ENCODE data around the gene DIMT1.

The DIMT1 gene

DNA sequence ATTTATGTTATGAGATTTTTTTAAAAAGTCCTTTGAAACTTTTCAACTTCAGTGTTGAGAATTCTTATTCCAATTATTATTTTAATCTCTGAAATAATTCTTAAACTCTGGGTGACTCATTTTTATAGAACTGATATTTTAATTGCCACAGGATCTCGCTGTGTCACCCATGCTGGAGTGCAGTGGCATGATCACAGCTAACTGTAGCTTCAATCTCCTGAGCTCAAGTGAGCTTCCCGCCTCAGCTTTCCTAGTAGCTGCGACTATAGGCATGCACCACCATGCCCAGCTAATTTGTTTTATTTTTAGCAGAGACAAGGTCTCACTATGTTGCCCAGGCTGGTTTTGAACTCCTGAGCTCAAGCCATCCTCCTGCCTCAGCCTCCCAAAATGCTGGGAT, 41.0 kb downstream of the DIMT1 start:
- no peak for DNase-seq

DNA sequence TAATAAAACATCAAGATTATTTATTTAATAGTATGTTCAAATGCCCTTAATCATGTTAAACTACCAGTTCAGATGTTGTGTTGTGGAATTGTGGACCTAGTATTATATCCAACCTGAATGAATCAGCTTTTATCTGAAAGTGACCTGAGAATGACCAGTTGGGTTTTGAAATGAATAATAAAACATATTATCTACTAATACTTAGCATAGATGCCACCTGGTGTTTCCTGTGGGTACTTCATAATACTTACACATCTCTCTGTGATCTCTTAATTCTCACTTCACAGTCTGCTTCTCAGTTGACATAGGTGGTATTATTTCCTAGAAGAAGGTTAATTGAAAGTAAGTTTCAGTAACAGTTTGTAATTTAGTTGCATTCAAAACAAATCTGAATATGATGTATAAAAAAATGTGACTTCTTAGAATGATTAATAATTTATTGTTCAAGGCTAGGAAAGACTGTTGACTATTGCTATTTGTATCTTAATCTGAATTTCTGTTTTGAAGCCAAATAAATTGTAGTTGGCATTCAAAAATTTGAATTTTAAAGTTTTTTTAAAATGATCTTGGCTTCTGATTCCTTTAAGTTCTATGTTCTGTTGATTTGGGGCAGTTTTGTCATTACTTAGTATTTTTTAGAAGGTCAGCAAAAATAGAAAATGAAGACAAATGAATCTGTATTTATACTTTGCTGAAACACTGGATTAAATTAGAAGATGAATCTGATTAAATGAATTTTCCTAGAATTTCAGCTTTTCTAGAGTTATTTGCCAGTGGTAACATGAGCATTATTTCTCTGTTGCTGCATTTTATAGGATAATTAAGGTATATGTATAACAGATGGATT, 49.5 kb downstream of the DIMT1 start:
- DNase-seq, result no peak

- no peak for DNase-seq
These were observed 54.8 kb downstream of the DIMT1 start for GRCh38 chr5:62348723-62349481.

DNA sequence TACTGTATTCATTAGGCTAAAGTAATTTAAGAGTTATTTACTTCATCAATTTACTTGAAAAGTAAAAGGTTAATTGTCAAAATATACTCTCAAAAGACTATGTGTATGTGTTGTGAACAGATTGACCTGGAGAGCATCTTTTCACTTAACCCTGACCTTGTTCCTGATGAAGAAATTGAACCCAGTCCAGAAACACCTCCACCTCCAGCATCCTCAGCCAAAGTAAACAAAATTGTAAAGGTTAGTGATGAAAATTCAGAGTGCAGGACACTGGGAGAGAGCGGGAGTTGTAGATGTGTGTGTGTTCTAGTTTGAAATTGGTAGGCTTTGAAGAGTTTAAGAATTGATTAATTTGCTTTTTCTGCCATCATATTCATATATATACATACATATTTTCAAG, 55.8 kb downstream of the DIMT1 start:
- DNase-seq, result no peak

DNA sequence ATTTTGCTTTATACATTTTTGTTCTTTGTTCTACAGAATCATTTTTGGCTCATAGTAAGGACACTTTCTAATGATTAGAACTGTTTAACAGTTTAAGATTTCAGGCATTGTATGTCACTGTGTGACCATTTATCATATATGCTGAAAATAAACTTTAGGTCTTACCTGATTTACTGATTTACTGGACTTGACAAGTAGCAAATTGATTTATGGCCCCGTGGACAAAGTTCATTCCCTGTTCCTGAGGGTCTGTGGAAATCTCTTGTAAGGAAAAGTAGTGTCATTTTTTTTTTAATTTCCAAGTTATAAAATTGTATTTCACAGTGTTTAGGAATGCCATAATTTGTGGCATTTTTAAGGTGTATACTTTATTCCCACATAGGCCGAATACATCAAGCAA, 57.0 kb downstream of the DIMT1 start:
- DNase-seq, result no peak

DNA sequence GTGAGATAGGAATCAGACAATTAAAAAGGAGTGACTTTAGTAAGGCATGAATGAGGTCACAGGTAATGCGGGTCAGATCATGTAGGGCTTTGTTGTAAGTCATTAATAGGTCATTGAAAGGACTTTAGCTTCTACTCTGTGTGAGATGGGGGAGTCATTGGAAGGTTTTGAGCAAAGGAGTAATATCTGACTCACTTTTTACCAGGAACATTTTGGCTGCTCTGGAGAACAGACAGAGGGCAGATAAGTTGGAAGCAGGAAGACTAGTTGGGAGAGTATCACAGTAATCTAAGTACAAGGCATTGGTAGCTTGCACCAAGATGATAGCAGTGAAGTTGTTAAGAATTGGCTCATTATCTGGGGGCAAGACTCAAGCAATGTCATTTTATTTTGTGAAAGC, 60.3 kb downstream of the DIMT1 start:
- no peak for DNase-seq

GRCh38 chr5:62342476-62342837, 61.2 kb downstream of the DIMT1 start:
- DNase-seq, result no peak

DNA sequence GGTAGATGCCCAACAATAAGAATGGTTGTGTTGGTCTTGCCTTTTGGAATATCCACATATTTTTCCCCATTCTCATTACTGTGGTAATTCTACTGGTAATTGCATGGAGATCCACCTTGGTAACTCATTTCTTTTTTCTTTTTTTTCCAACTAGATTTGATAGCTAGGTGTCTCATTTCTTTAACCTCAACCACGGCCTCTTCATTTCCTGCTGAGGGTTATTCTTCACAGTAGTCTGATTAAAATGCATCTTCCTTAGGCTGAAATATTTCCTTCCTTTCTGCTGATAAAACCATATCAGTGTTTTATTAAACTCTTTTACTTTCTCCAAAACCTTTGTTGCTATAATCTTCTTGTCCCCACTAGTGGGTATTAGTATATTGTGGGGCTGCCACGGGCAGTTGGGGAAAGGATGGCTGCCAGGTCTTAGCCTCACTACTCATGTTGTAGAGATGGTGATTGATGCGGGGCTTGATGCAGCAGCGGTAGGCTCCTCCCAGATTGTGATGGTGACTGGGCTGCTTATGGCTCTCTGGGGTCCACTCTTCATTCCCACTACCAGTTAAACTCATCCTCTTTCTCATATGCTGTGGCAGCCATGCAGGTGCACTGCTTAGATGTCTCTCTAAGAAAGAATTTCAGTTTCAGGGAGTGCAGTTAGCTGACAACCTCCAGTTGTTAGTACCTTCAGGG, 61.8 kb downstream of the DIMT1 start:
- DNase-seq, result no peak

GRCh38 chr5:62340979-62341378, 62.7 kb downstream of the DIMT1 start:
- no peak for DNase-seq

DNA sequence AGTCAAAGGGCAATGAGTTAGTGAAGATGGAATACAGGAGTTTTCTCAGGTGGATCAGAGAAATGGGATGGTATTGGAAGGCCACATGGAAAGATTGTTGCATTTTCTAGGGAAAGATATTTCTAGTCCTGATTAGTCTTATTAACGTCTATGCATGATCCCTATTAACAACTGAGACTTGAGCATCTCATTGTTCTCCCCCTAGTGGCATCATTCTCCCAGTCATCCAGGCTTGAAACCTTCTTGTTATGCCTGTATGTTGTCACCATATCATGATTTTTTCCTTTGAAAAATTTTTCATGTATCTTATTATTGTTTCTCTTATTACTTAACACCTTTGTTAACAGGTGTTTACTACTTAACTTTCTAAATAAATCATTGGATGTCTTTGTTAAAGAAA, 63.3 kb downstream of the DIMT1 start:
- DNase-seq, result no peak

Measured in activated effector memory CD4-positive, alpha-beta T cell treated with anti-CD3 and anti-CD28 coated beads, Interleukin-2, amount 50 U/mL, for 16 hours (primary cell).